GM10847 (cell line): ENCODE results near the gene RGS6.

Experiments used
- POLR2A ChIP-seq: IDR thresholded peaks from 2 replicates; pipeline ENCODE4 v1.6.1; 2011; ENCODE audit not compliant: insufficient read length; ENCODE audit errors: extremely low read depth

The RGS6 gene

DNA sequence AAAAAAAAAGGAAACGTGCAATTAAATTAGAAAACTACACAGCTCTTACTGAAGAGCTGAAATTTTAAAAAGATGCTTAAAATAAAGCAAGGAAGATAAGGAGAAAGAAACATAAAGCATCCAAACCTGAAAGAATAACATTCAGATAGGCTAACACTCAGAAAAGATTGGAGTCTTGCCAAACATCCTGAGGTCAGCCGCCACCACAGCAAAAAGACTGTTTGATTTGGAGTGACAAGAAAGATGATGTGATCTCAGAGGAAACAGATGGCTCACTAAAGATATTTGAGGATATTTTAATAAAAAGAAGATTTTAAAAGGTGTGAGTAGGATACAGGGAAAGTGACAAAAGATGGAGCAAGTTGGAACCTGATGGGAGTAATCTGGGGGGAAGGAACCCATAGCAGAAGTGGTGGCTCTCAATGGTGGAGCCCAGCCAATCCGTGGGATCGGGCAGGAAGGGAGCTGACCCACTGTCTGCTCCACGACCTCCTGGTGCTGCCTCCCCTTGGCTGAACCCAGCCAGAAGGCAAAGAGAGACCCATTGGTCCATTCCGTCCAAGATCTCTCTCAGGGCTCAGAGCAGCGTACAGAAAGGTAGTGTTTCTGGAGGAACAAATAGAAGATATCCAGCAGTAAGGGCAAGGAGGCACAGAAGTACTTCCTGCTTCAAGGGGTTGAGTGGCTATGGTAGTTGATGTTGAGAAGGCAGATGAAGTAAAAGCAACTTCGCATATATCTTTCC lies 469.6 kb downstream of the RGS6 start:
- no peak for TF ChIP-seq POLR2A

DNA sequence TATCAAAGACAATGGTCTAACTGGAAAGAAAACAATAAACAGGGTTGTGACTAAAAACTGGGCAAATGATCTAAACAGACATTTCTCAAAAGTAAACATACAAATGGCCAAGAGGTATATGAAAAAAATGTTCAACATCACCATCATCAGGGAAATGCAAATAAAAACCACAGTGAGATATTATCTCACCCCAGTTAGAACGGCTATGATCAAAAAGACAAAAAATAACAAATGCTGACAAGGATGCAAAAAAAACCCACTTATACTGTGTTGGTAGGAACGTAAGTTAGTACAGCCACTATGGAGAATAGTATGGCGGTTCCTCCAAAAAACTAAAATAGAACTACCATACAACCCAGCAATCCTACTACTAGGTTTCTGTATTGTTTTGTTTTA lies 470.1 kb downstream of the RGS6 start:
- TF ChIP-seq POLR2A: no peak

GRCh38 chr14:72404106-72404774 lies 472.0 kb downstream of the RGS6 start:
- no peak for TF ChIP-seq POLR2A

DNA sequence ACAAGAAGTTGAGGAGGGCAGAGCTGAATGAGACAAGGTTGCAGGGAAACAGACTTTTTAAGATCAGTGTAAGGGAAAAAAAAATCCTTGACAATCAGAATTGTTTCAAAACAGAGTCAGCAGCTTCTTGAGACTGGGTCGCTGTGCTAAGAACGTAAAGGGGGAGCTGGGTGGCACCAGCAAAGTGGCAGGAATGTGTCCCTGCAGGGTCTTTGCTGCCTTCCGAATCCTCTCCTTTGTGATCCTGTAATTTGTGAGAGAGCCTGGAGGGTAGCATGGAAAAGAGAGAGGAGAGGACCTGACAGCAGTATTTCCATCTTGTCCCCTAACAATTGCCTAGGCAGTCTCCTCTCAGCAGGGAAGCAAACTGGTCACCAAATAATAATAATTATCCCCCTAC lies 472.8 kb downstream of the RGS6 start:
- no peak for TF ChIP-seq POLR2A

DNA sequence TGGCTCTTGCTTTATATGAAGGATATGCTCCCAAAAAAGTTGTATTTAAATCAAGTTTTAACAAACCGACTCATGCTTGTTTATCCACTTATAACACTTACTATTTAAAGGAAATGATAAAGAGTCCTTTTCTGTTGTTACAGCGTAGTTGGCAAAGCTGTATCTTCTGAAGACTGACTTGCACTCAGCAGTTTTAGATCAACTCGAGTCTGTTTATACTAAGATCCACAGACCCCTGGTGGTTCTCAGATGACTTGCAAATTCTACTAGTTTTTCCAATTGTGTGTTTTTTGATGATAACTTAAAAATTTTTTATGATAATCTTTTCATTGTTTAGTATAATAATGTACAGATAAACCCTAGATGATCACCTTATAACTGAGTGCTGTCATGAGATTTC lies 475.8 kb downstream of the RGS6 start:
- TF ChIP-seq POLR2A: no peak

- TF ChIP-seq POLR2A: no peak
Measured at GRCh38 chr14:72409047-72409446, 476.8 kb downstream of the RGS6 start.

GRCh38 chr14:72416081-72416849 lies 484.0 kb downstream of the RGS6 start:
- TF ChIP-seq POLR2A: no peak

GRCh38 chr14:72416892-72417291 lies 484.7 kb downstream of the RGS6 start:
- TF ChIP-seq POLR2A: no peak

GRCh38 chr14:72418806-72419205 lies 486.6 kb downstream of the RGS6 start:
- no peak for TF ChIP-seq POLR2A

- no peak for TF ChIP-seq POLR2A
Measured at GRCh38 chr14:72419226-72419775, 487.1 kb downstream of the RGS6 start.

GRCh38 chr14:72420749-72421474 lies 488.7 kb downstream of the RGS6 start:
- TF ChIP-seq POLR2A: no peak

- TF ChIP-seq POLR2A: no peak
Measured at GRCh38 chr14:72423957-72424356, 491.7 kb downstream of the RGS6 start.

GRCh38 chr14:72430457-72430856 lies 498.2 kb downstream of the RGS6 start:
- no peak for TF ChIP-seq POLR2A

DNA sequence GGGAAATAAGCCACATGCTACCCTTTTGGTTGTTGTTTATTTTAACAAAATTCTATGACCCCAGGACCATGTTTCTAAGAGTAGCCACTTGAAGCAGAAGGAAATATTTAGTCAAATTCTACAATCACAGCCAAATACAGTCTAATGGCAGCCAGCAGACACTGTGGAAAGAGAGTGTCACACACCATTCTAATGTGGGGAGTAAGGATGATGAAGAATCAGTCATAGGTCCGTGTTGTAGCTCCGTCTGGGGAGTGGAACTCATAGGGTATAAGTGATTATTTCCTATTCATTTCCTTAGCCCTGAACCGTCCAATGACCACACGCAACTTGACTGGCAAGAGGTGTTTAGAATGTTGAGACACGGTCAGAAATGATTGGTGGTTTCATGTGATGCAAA lies 500.5 kb downstream of the RGS6 start:
- TF ChIP-seq POLR2A: no peak

DNA sequence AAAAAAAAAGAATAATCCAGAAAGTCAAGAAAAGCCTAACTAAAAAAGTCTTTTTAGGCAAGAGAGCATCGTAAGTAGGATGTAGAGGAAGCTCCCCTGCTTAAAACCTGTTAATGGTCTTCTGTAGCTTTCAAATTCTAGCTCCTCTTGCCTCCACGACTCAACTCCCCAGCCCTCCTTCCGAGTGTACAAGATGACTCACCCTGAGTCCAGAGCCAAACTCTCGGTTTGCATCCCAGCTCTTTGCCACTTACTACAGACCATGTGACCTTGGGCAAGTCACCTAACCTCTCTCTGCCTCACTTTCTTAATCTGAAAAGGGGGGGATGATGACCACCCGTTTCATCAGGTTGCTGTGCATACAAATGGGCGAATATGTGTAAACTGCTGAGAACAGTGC lies 501.3 kb downstream of the RGS6 start:
- no peak for TF ChIP-seq POLR2A
